H7 (cell line): ENCODE data around the gene KLHL3. TPM values are rescaled to one million over a fixed set of nuclear protein-coding genes. Genes with fewer than 3 reads are reported as not detected.

Experiments used
- DNase-seq: peaks from one replicate; pipeline ENCODE4 v3.0.0; 2012
- H3K27me3 ChIP-seq: 2 replicates; pipeline ENCODE4 v1.6.0; 2011; ENCODE audit warnings: mild to moderate bottlenecking, low read length; ENCODE audit not compliant: control insufficient read depth, insufficient read depth
- H3K36me3 ChIP-seq: replicated peaks from 2 replicates; pipeline ENCODE4 v1.5.1; 2011; ENCODE audit warnings: low read length; ENCODE audit not compliant: control insufficient read depth, insufficient read depth
- H3K4me3 ChIP-seq: 2 replicates; pipeline ENCODE4 v1.5.1; 2011; ENCODE audit warnings: low read depth, mild to moderate bottlenecking, control low read depth, low read length, moderate library complexity; ENCODE audit not compliant: insufficient read depth
- total RNA-seq: library from RNA; depleted of rRNA; stranded (reverse); fragments of >200 nt; shearing (Covaris generic); gene quantifications from 2 replicates; pipeline ENCODE4 v1.2.3, GENCODE V29; 2014

KLHL3 gene
- total RNA-seq, 1 experiment from 2014 or later: 3.8 TPM

DNA sequence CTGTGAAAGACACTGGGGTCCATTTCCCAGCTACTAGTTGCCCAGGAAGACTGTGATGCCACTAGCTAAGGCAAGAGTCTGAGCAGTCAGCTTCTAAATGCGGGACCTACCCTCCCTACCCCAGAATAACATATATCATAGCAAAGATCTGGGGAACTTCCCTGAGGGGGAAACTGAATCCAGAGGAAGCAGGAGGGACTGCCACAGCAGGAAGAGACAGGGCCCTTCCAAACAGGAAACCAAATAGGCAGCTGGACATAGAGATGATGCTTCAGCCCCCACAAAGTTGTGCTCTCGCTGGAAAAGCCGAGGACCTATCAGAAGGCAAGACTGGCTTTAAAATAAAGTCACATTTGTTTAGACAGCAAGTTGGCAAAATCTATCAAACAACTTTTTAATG lies 51.1 kb downstream of the KLHL3 start:
- Histone ChIP-seq H3K27me3 (no peaks in the 10 kb centered on the region), H3K4me3 (no peak overlapping the region), H3K36me3 (no peaks in the 10 kb centered on the region)
- no peak for DNase-seq

DNA sequence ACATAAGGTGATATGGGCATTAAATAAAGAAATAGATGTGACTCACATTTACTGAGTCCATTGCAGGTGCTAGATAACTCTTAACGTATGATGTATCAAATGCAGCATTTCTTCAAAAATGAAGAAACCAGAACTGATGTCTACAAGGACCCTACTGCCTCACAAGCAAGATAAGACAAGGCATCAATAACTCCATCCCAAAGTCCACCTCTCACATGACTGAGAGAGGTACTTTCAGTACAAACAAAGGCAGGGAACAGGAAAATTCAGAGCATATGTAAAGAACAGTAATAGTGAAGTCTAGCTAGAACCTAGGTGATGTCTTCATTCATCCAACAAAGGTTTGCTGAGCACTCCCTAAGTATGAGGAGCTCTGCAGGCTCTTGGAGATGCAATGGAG lies 54.7 kb downstream of the KLHL3 start:
- DNase-seq: no peak
- no peak overlapping the region for H3K4me3 ChIP-seq
- no peaks in the 10 kb centered on the region for H3K27me3 ChIP-seq
- H3K36me3 ChIP-seq: no peaks in the 10 kb centered on the region

DNA sequence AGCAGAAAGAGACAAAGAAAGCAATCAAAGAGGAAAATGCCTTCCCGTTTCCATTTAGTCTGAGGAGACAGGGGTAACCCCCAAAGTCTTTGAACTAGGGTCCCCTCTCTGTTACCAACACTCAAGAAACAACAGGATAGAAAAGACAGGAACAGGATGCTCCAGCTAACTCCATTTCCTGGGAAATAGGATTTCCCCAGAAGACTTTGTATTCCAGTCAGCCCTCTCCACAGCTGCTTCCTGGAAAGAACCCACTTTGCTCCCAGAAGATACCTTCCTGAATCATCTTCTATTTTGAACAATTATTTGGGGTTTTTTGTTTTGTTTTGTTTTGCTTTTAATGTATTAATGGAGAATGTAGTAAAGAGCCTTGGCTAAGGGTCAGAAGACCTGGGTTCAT lies 56.0 kb downstream of the KLHL3 start:
- Histone ChIP-seq H3K36me3 (no peaks in the 10 kb centered on the region), H3K27me3 (no peaks in the 10 kb centered on the region), H3K4me3 (no peak overlapping the region)
- no peak for DNase-seq

DNA sequence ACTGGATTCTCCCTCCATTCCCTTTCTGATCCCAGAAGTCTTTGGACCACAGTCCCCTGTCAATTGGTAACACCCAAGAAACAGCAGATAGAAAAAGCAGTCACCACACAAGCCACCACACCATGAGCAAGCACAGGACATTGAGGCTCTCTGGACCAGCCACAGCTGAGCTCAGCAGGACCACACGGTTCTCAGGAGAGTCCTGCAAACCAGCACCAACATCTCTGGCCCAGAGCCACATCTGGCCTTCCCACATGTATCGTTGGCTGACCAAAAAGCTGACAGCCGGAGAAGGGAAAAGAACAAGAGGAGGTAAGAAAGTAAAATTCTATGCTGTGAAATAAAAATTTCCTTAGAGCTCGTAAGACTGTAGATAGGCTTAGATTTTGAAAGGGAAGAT lies 56.7 kb downstream of the KLHL3 start:
- no peak overlapping the region for H3K4me3 ChIP-seq
- no peaks in the 10 kb centered on the region for H3K36me3 ChIP-seq
- no peaks in the 10 kb centered on the region for H3K27me3 ChIP-seq
- no peak for DNase-seq

DNA sequence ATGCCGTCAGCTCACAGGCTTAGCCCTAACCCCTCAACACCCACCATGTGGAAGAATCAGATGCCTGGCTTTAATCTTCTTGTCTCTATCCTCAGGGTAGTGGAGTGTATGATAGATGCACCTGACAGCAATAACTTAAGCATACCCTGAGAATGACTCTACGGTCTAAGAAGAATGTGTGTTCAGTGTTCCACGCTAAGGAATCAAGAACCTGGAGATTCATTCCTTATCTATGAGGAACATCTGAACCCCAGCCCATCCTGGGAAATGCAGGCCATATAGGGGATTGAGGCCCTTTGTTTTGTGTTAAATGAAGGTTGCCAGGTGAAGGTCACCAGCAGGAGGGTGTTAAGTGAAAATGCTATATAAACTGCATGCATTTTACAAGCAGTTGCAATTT lies 63.0 kb downstream of the KLHL3 start:
- H3K27me3 ChIP-seq: no peaks in the 10 kb centered on the region
- no peaks in the 10 kb centered on the region for H3K36me3 ChIP-seq
- no peak for DNase-seq
- H3K4me3 ChIP-seq: no peak overlapping the region

DNA sequence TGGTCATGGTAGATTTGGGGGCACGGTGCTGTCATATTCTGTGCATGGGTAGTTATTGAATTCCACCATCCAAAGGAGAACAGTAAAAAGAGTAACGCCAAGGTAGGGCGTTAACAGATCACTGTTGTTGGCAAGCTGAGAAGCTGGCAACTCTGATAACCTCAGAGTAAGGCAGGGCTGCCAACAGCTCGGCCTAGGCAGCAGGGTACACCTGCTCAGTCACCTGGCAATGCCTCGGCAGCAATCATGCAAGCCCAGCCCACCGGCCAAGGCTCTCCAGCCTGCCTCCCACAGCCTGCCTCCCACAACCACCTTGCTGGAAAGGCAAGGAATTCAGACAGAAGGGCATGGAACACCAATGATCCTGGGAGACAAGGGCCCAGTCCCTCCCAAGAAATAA lies 63.9 kb downstream of the KLHL3 start:
- Histone ChIP-seq H3K4me3 (no peak overlapping the region), H3K27me3 (no peaks in the 10 kb centered on the region), H3K36me3 (no peaks in the 10 kb centered on the region)
- no peak for DNase-seq

DNA sequence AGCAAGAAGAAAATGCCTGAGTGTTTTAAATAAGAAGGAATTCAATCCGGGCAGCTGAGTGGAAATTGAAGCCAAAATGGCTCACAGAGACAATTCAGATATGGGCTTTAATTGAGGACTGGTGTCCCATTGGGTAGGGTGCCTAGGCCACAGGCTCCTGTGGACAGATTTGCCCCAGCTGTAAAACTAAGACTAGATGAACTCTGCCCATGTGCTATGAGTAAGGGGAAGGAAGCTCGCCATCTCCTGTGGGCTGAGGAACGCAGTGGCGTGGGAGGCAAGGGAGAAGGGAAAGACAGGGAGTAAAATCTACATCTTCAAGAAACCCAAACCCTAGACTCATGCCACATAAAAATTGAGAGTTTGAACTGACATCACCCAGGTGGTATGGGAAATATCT lies 66.1 kb downstream of the KLHL3 start:
- Histone ChIP-seq H3K27me3 (no peaks in the 10 kb centered on the region), H3K36me3 (no peaks in the 10 kb centered on the region), H3K4me3 (no peak overlapping the region)
- no peak for DNase-seq

DNA sequence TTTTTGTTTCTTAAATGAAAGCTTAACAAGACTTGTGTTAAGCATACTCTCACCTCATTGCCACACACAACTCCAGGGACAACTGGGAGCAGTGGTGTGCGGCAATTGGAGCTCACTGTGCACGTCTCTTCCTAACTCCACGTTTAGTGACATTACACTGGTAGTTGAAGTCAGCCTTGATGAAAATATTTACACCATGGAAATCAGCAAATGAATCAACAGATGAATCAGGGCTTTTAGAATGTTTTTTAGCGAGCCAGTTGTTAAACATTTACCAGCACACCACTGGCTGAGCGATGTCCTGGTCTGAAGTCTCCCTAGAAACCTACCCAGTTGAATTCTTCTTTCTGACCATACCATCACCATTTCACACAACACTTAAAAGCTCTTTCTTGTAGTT lies 67.3 kb downstream of the KLHL3 start:
- no peak overlapping the region for H3K4me3 ChIP-seq
- no peak for DNase-seq
- no peaks in the 10 kb centered on the region for H3K27me3 ChIP-seq
- H3K36me3 ChIP-seq: no peaks in the 10 kb centered on the region

DNA sequence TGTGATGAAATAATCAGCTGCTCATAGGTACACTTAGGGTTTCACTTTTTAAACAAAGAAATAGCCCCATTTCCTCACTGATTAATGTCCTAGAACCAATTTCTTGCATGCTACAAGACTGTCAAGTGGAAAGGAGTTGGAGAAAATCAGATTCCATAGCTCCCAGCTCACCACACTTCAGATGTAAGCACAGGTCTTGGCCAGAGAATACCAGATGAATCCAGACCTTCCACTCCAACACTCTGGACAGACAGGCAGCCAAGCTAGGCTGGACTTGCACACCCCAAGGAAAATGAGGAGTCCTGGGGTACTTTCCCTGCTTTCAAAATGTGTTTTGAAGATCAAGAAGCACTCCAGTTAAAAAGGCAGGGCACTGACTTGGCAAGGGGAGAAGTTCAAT lies 68.5 kb downstream of the KLHL3 start:
- Histone ChIP-seq H3K36me3 (no peaks in the 10 kb centered on the region), H3K4me3 (no peak overlapping the region), H3K27me3 (no peaks in the 10 kb centered on the region)
- no peak for DNase-seq

DNA sequence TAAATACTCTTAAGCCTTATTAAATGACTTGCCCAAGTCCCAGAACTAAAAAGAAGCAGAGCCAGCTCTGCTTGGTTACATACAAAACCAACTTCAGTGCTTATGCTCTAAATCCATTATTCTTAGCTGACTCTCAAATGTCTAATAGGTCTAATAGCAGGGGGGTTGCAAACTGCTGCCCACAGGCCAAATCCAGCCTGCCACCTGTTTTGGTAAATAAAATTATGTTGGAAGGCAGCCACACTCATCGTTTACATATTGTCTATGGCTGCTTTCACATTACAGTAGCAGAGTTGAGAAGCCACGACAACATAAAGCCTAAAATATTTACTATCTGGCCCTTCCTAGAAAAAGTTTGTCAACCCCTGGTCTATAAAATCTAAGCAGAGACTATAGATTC lies 69.0 kb downstream of the KLHL3 start:
- no peak for DNase-seq
- Histone ChIP-seq H3K36me3 (no peaks in the 10 kb centered on the region), H3K4me3 (no peak overlapping the region), H3K27me3 (no peaks in the 10 kb centered on the region)

DNA sequence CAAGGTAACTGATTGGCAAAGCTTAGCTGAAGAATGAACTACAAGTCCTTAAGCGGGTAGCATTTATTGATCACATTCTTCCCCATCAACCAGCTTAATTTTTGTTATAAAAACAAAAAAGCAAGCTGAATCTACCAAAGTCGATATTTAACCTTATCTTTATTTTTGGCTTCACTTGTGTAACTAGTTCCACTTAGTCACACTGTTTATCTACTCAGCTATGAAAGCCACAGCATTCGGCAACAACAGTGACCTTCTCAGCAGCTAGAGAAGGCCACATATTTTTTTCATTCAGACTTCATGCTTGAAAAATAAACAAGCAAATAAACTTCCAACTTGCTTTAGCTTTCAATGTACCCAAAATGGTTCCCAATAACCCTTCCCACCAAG lies 69.4 kb downstream of the KLHL3 start:
- no peak overlapping the region for H3K4me3 ChIP-seq
- H3K36me3 ChIP-seq: no peaks in the 10 kb centered on the region
- no peaks in the 10 kb centered on the region for H3K27me3 ChIP-seq
- DNase-seq: no peak

DNA sequence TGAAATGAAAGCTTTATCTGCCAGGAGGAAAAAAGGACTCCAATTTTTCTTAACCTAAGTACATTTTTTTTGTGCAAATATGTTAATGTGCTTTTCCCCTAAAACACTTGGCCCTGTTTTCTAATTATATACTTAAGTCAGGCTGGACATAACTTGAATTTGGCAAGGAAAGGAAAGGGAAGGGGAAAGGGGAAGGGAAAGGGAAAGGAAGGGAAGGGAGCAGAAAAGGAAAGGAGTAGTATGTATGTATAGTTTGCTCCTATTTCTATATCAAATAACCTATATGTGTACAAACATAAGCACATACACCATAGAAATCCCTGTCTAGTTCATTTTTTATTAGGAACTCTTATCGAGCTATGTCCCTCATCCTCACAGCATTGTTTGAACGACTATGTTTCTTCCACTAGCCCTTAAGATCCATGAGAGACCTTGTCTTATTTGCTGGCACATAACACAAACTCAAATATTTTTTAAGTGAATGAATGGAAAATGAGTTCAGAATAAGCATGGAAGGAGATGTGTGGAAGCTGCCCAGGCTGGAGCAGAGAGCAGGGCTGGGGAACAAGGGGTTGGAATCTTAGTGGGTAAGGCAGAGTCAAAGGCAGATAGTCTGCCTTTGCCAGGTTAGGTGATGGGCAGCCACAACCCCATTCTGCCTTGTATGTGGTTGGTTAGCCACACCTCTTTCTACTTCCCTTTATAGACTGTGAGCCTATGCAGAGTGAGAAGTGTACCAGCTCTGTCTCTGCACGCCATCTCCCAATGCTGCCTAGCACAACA lies 70.0 kb downstream of the KLHL3 start:
- no peak for DNase-seq
- no peaks in the 10 kb centered on the region for H3K27me3 ChIP-seq
- no peaks in the 10 kb centered on the region for H3K36me3 ChIP-seq
- H3K4me3 ChIP-seq: no peak overlapping the region

DNA sequence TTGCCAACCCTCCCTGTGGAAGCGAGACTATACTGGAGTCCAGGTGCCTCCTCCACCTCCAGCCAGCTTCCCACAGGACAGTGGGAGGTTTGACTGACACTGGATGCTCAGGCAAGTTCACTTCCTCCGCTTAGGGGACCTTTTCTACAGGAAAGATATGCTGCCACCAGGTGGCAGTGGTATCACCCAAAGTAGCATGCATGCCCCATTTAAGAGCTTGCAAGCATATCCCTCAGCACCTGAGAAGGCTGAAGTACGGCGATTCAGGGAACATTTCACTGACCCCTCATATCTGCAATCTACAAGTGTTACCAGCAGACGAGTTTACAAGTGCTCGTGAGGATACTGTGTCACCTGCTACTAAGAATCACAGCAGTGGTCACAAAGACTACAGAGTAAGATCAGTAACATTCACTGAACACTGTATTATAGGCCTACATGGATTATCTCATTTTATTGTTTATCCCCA lies 75.5 kb downstream of the KLHL3 start:
- Histone ChIP-seq H3K36me3 (no peaks in the 10 kb centered on the region), H3K4me3 (no peak overlapping the region), H3K27me3 (no peaks in the 10 kb centered on the region)
- DNase-seq: peak; percentile 65

DNA sequence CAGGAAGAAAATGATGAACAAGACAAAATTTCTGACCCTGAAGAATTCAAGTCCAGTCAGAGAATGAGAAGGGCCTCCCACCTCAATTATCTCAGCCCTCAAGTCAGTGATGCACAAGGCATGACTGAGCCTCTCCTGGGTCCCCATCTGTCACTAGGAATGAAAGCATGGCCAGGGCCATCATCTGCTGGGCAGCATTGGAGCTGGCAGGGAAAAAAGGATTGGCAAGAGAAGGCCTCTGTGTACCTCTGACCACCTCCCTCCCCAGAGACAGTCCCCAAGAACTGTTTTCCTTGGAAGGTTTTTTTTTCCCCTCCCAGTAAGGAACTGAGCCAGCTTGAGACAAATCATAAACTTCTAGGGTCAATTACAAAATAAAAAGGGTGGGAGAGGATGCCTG lies 76.7 kb downstream of the KLHL3 start:
- no peaks in the 10 kb centered on the region for H3K27me3 ChIP-seq
- H3K4me3 ChIP-seq: no peak overlapping the region
- H3K36me3 ChIP-seq: no peaks in the 10 kb centered on the region
- DNase-seq: no peak

DNA sequence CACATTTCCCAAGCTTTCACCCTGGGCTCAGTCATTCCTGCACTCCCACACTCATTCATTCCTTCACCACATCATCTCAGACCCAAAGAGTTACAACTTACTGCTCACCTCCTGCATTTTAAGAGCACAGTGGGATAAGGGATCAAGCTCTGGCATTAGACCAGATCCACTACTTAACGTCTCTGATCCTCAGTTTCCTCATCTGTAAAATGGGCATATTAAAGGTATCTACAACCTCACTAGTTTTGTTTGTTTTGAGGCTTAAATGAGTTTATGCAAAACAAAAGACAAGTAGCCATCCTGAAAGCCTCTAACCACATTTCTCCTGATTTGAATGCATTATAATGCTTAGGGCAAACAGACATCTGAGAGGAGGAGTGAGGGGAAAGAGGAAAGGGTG lies 77.6 kb downstream of the KLHL3 start:
- Histone ChIP-seq H3K27me3 (no peaks in the 10 kb centered on the region), H3K4me3 (no peak overlapping the region), H3K36me3 (no peaks in the 10 kb centered on the region)
- DNase-seq: no peak

DNA sequence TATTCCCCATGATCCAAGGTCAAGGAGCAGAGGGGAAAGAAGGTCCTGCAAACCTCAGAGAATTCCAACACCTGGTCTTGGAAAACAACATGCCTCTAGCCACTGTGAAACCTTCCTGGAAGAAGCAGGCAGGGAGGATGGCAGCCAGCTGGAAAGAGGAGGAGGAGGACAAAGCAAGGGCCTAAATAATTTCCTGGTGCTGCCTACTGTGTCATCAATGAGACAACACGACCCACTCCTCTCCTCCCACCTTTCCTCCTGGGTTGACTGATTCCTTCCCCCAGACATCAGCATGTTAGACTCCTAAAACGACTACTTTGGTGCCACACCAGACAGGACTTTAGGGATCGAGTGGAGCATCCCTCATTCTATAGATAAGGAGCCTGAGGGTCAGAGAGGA lies 78.8 kb downstream of the KLHL3 start:
- Histone ChIP-seq H3K36me3 (no peaks in the 10 kb centered on the region), H3K4me3 (no peak overlapping the region), H3K27me3 (no peaks in the 10 kb centered on the region)
- no peak for DNase-seq
